NCI-H2107 treated with DMSO at 0.1 percent for 48 hours (cell line): ENCODE data around the gene GALNT1.

Experiments
- DNase-seq: peaks from one replicate; lab custom pipeline; 2025; ENCODE audit not compliant: unreplicated experiment; lab: John Stamatoyannopoulos, UW

The GALNT1 gene

DNA sequence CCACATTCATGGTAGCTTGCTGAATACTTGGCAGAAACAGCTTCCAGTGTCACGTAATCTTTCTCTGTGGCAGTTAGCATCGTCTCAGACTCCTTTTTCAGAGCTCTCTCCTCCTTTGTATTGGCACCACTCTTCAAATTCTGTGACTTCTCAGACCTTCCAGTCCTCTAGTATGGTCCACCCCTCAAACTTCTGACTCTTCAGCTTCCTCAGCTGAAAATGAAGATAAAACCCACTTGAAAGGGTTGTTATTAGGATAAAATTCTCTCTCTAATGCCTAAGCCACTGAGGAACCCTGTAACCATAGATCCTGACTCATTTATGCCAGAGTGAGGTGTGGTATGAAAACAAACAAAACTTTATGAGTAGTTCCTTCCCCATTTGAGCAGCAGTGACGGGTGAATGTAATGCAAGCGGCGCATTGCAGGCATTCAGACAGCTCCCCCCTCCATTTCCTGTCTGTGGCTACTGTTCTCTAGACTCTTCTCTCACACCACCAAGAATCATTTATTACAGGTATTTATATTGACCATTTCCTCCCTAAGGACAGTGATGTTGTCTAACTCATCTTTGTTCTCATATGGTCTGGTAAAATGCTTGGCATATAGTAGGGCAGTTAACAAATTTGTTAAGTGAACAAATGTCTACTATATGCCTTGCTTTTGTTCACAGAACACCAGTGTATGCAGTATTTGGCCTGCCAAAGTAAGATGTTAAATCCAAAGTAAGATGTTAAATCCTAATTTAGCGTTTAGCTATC, 35.3 kb downstream of the GALNT1 start:
- no peak for DNase-seq

DNA sequence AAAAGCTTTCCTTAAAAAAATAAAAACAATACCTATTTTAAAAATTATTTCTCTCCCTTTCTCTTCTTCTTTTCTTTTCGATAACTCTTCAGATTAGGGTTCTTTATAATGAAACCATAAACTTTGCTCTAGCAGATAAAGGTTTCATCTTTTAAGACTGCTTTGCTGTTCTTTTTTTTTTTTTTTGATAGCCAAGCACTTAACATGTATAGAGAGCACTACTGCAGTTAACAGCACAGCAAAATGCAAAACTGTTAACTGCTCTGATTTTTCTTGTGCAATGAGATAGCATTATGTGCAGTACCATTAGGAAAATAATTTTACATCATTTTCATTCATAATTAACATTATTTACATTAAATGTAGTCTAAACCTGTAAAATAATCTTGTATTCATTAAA, 36.3 kb downstream of the GALNT1 start:
- DNase-seq = no peak

DNA sequence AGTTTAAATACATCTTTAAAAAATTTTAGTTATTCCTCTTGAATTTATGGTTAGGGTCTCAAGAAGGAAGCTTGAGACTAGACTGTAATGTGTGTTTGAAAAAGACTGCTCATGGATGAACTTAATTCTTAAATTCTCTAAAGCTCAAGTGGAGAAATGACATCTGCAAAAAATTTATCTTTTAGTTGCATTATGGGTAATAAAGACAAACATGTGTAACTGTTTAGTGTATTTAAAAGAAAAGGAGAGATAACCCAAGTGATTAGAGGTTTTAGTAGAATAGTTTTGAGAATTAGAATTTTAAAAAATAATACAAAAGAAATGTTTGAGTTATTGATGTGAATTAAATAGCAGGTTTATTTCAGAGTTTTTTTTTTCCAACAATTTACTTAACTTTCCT, 36.7 kb downstream of the GALNT1 start:
- DNase-seq = no peak

DNA sequence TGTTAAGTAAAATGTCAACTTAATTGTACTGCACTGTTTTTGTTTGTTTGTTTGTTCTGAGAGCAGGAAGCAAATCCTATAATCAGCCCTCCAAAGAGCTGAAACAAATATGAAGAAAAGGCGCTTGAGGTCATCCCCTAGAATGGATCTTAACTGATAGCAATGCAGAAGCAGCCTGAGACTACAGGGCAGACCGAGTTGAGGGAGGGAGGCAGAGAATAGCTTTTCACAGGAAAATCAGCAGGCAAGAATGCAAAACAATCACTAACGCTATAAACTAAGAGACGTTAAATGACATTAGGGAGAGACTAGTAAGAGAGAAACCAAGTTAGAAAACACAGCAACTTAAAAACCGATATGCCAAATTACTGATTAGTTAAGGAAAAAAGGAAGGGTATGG, 37.2 kb downstream of the GALNT1 start:
- no peak for DNase-seq

DNA sequence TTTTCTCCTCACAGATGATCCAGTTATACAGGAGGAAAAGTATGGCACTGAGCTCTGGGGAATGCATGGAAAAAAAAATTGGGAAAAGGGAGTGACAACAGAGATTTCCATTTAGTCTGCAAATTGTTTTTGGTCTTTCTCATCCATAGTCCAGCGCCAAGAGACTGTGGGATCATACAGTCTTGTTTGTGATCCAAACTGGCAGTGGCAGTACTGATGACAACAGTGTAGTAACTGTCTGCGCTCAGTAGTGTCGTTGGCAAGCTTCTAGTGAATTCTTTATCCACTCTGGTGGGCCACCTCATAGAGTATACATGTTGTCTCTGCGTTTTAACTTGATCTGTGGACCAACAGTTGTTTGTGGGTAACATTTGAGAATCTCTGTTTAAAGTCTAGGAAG, 37.9 kb downstream of the GALNT1 start:
- no peak for DNase-seq

DNA sequence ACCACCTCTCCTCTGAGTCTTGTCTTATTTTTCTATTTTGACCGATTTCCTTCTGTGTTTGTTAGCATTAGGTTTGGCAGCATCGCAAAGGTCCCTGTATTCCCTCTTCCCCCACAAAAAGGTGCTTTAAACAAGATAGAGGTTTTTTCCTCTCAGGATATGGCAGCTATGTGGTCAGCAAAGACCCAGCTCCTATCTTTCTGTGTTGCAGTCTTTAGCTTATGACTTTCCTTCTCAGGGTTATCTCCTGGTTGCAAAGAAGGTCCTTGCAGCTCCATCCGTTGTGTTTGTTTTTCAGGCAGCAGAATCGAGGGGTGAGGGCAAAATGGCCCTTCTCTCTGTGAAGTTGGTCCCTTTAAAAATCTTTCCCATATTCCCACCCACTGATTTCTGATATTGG, 38.4 kb downstream of the GALNT1 start:
- no peak for DNase-seq

DNA sequence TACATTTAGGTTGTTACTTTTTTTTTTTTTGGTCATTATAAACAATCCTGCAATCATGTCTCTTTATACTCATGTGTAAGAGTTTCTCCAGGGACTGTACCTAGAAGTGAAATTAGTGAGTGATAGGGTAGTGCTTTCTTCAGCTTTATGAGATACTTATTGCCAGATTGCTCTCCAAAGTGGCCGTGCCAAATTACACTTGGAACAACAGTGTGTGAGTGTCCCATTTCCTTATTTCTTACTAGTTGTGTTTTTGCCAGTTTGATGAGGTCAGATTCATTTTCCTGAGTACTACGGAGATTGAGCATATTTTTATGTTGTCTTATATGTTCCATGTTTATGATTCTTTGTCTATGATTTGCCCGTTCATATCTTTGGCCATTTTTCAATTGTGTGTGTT, 39.2 kb downstream of the GALNT1 start:
- no peak for DNase-seq

DNA sequence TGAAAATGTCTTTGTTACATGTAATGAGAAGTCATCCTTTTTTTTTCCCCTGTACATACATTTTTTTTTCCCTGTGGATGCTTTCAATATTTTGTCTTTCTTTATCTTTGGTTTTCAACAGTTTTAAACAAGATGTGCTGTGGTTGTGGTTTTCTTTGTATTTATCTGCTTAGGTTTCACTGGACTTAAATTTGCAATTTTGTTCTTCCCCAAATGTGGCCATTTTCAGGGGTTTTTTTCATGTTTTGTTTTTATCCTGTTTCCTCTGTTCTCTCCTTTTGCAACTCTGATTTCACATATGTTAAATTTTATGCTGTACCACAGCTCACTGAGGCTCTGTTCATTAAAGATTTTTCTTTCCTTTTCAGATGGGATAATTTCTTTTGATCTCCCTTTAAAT, 41.7 kb downstream of the GALNT1 start:
- no peak for DNase-seq

DNA sequence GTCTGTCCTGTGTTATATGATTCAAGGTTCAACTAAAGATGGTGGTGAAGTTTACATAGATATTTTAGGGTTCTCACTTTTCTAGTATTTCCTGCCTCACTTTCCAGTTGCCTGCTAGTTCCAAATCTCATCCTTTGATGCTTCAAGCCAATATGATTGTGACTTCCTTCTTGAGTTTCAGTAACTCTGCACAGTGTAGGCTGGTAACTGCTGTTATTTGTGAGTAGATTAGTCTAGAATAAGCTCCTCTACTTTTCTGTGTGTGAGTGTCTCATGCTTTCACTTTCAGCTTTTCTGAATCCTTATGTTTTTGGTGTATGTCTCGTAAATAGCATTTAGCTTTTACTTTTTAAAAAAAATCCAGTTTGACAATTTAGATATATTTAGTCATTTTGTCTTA, 42.6 kb downstream of the GALNT1 start:
- no peak for DNase-seq

DNA sequence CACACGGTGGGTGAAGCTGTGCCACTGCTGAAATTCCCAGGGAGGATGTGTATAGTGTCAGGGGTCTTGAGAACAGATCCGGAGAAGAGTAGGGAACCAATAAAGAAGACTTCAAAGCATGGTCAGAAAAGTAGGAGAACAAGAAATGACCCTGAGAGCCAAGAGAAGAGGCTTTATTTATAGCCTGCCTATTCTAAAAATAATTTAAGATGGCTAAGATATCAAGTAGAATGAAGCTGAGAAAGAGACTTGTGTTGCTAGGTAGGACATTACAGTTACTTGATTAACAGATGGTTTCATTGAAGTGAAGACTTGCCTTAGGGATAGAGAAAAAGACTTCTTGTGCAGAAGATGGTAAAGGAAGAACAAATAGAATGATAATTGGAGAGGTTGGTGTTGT, 43.7 kb downstream of the GALNT1 start:
- DNase-seq = no peak

DNA sequence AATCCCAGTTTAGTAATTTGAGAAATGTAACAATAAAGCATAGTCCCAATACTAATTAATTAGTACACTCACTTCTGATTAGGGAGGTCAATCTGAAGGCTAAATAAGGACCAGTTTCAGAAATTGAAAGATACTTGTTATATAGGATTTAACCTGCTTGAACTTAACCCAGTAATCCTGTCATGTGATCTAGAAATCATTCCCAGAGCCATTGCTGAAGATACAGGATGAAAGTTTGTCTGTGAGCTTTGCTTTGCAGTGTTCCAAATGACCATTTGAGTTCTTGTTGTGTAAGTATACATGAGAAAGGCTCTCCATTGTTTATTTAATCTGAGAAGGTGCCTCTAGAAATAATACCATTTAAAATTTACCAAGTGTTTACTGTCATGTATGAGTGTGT, 52.2 kb downstream of the GALNT1 start:
- DNase-seq = no peak

DNA sequence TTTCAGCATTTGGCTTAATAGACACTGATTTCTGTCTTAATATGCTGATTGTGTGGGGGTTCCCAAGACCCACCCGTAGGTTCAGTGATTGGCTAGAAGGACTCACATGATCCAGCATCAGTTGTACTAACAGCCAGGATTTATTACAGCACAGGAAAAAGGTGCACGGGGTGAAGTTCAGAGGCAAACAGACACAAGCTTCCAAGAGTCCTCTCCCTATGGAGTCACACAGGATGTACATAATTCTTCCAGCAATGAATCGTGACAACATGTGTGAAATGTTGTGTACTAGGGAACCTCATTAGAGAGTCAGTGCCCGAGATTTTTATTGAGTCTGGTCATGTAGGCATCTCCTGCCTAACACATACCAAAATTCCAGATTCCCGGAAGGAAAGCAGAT, 52.8 kb downstream of the GALNT1 start:
- DNase-seq = no peak

DNA sequence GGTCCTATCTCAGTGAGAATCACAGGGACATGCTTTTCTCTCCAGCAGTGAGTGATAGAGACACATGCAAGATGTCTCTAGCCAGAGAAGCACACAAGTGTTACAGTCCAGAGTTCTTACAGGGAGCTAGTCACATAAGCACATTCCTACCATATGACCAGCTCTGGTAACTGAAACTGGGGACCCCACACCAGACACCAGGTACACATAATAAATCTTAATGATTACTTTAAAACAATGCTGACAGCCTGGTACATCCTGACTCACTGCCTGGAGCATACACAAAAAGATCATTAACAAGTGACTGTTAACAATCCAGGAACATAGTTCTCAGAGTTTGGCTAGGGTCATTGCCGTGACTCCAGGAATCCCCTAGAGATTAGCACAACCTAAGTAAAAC, 53.6 kb downstream of the GALNT1 start:
- DNase-seq = no peak

DNA sequence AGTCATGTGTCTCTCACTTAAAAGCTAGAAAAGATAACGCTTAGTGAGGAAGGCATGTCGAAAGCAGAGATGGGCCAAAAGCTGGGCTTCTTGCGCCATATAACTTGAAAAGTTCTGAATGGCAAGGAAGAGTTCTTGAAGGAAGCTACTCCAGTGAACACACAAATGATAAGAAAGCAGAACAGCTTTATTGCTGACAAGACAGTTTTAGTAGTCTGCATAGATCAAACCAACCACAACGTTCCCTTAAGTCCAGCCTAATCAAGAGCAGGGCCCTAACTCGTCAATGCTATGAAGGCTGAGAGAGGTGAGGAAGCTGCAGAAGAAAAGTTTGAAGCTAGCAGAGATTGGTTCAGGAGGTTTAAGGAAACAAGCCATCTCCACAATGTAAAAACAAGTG, 55.7 kb downstream of the GALNT1 start:
- no peak for DNase-seq

DNA sequence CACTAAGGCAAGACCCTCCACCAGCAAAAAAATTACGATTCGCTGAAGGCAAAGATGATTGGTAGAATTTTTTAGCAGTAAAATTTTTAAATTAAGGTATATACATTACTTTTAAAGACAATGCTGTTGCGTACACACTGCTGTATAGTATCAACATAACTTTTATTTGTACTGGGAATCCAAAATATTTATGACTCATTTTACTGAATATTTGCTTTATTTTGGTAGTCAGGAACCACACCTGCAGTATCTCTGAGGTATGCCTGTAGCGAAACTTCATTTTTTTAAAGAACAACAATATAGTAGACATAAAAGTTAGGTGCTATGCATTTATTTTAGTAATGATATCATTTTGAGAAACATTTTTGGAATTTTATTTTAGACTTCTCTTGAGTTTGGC, 57.8 kb downstream of the GALNT1 start:
- no peak for DNase-seq

DNA sequence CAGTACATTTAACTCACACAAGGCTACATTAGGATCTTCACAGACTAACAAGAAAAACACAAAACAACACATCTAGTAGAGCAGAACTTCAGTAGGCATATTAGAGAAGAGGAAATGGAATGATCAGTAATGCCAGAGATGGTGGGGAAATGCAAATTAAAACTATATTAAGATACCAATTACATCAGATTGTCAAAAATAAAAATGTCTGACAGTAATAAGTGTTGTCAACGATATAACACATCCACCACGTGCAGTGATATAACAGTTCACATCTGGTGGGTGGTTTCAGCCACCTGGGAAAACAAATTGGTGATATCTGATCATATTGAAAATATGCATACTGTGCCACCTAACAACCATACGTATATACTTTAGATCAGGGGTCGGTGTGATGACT, 59.9 kb downstream of the GALNT1 start:
- DNase-seq = no peak

DNA sequence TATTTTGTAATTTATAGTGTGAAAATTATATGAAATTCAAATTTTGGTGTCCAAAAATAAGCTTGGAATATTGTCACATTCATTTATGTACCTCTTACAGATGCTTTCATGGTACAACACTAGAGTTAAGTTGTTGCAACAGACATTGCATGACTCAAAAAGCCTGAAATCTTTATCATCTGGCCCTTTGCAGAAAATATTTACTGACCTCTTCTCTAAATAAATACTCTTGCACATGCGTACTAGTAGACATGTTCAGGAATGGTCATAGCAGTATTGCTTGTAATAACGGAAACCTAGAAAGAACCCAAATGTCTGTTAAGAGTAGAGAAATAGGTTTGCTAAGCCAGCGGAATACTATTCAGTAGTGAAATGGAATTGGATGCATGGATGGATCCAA, 60.4 kb downstream of the GALNT1 start:
- DNase-seq = no peak

DNA sequence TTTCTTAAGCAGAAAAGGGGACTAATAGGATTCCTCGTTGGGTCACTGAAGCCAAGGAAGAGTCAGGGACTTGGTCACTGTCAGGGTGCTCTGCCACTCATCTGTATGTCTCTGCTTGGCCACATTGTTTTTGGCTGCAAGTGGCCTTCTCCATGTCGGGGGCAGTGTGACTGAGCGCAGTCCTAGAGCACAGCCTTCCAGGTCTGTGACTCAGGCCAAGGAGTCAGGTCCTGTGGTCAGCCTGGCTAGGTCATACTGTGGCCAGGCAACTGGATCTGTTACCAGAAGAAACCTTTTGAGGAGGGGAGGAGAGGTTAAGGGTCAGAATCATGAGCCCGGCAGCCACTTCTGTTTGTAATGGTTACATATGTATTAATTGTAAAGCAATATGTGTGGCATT, 61.3 kb downstream of the GALNT1 start:
- no peak for DNase-seq

DNA sequence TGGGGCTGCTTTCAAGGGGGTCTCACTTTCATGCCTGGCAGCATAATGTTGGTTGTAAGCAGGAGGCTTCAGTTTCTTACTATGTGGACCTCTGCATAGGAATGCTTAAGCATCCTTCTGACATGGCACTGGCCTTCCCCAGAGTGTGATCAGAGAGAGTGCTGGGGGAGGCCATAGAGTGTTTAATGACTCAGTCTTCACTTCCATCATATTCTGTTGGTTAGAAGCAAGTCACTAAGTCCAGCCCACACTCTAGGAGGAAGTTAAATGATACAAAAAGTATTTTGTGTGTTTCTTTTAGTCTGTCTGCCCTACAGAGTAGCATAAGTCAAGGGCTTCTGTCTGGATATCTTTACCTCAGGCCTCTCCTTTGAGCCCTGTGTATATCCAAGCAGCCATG, 64.9 kb downstream of the GALNT1 start:
- DNase-seq = no peak

DNA sequence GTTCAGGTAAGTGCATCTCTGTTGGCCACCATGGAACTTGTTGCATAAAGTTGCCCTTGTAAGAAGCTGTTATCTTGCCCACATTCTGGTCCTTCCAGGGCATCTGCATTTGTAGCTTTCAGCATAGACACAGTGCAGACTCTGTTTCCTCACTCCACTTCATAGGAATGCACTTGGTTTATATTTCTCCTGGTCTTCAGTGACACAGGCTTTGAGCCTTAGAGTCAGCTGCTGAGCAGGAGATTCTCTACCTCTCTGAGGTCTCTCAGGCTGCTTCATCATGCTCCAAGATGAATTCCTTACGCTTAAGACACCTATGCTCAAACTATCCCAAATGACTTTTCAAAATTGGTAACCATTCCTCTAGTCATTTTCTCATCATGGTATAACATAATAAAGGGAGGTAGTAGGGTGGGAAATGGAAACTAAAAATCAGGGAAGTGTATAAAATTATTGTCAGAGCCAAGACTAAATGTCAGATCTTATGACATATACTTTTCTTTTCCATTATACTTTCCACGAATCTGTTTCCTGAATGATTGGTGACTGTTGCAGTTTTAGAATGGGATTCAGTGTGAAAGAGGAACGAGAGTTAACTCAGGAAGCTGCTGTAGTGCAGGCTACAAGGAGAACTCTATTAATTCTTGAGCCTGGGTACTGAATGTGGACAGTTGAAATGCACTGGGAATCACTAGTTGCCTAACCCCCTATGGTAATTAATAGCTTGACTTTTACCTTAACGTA, 72.0 kb downstream of the GALNT1 start:
- no peak for DNase-seq

DNA sequence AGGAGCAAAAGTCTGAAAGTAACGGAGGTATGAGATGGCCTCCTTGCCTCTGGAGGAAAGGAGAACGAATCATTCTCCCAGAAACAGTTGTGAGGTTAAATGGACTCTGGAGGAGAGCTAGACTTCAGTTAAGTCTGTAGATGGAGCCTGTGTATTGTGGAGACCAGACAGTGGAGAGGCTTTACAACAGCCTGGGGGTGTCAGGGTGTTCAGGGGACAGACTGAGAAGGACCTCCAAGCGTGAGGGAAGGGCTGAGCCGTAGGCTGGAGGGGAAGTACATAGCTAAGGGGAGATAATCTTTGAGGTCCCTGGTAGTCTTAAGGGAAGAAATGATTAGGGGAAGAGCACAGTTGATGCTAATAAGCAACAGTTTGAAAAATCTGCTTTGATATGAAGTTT, 76.6 kb downstream of the GALNT1 start:
- DNase-seq = no peak

DNA sequence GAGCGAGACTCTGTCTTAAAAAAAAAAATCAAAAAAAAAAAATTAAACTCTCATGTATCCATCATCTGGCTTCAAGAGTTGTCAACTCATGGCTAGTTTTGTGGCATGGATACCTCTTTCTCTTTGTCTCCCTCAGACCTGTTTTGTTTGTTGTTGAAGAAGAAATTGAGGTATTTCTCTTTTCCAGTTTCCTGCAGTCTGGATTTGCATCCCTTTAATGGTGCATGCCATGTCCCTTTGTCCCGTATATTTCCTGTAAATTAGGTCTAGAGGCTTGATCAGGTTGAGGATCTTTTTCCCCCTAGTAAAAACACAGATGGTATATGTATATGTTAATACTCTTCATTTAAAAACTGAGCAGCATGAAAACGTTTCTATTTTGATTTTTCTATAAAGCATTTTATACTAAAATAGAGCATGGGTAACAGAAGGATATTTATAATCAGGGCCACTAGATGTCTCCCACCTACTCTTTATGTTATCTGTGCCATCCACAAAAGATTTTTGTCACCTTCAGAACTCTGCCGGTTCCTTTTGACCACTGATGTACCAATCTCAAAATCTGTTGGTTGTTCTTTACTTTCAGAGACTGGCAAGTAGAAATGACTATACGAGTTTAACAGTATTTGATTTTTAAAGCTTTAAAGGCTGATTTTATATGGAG, 80.1 kb downstream of the GALNT1 start:
- peak; percentile 50 for DNase-seq
